HG03097 (cell line): ENCODE results near the gene ANO4.
"Not testable (repeated sequence)": the region's sequence is repeated elsewhere in the genome, so short reads cannot be mapped to it uniquely, and the experiment has no call there.

Experiments used
- ATAC-seq: cut with Tn5 transposase; IDR thresholded peaks from one replicate; pipeline ENCODE4 v1.9.1; 2021; ENCODE audit not compliant: unreplicated experiment, low FRiP score

The ANO4 gene

DNA sequence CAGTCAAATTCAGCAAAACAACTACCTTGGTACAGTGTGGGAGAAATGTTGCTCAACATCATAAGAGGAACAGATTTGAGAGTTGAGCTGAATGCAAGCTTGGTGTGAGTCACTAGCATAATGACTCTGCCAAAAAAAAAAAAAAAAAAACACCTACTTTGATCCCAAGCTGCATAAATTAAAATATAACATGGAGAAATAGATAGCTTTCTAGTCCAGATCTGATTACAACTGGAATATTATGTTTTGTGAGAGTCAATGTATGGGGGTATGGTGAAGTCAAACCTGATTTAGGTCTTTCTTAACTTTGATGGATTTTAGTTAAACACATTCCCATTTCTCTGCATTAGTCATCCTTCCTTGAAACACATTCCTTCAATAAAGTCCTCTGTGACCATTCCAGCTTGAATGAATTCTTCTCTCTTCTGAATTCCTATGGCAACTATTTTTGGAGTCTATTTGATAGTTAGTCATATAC is 227.4 kb downstream of the ANO4 start:
- no peak for ATAC-seq

DNA sequence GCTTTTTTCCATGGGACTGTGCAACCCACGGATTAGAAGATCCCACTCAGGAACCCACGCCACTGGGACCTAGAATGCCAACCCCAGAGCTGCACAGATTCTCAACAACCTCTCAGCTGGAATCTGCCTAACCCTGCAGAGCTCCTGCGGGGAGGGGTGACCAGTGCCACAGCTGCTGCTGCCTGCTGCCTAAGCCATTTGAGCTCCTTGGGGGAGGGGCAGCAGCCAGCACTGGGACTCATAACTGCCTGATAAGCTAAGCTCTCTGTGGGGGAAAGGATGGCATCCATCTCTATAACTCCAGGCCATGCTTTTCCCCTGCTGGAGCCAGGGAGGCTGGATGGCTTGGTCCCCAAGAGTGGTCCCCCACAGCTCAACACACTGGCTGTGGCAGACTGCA is 232.6 kb downstream of the ANO4 start:
- ATAC-seq, result no peak

DNA sequence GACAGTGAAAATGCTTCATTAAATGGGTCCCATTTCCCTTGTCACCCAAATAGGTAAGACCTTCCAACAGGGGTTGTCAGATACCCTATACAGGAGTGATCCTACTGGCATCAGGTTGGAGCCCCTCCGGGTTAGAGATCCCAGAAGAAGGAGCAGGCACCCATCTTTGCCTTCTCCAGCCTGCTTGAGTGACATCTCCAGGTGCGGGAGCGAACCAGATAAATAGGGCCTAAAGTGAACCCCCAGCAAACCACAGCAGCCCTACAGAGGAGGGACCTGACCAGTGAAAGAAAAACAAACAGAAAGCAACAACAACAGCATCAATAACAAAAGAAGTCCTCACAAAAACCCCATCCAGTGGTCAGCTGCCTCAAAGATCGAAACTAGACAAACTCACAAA is 233.2 kb downstream of the ANO4 start:
- no peak for ATAC-seq

DNA sequence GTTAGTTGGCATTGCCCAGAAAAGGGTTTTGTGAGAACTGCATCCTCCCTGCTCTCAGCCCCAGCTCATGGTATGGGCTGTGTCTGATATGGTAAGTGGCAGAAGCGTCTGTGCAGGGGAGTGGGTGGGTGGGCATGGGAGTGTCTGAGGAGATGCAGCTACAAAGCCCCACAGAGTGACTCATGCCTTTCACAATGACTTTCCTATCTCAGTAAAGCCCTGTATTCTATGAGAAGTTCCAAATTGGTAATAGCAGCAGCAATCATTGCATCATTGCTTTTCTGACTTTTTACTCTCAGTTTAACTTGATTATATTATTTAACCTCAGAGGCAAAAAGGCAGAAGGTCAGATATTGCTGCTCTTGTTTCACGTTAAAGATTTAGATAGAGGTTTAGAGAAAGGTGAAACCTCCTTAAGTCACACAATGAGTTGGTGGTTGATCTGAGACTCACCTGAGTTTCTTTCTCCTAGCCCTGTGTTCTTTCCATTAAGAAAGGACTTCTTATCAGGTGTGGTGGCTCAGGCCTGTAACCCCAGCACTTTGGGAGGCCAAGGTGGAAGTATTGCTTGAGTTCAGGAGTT is 243.8 kb downstream of the ANO4 start:
- no peak for ATAC-seq

DNA sequence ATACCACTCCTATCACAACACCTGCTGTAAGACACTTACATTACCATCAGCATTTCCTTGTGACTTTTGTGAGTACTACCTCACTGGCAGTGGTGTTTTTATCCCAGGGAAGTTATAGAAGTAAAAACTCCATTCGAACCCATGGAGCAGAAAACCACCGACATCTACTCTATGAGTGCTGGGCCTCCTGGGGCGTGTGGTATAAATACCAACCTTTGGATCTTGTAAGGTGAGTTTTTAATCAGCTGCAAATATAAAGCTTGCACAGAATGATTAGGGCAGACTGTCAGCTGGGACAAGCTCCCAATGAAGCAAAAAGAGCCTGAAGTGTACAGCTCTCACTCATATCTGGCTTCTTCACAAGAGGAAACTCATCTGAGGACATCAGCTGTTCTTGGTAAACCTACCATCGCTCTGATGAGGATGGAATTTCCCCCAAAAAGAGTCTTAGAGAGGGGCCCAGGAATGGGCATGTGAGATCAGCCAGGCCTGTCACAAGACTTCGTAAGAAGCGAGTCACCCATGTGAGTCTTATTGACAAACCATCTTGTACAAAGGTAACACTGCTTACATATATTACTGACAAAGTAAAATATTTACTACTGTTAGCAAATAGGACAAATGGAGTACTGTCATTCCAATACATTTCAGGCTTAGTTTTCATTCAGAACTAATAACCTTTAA is 245.4 kb downstream of the ANO4 start:
- no peak for ATAC-seq

DNA sequence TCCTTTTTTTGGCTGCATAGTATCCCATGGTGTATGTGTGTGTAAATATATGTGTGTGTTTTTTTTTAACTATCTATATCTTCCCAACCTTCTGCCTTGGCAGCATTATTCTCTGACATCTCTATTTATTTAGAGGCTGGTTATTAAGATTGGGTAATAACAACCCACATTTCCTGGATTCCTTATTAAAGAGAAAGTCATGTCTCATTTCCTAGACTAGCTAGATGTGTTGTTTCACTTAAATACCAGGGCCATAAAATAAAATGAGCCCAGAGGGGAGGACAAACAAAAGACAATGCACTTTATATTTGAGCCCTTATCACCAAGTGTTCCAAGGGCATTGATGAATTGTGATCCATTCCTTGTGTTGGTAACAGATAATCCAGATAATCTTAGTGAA is 246.4 kb downstream of the ANO4 start:
- ATAC-seq, result no peak

DNA sequence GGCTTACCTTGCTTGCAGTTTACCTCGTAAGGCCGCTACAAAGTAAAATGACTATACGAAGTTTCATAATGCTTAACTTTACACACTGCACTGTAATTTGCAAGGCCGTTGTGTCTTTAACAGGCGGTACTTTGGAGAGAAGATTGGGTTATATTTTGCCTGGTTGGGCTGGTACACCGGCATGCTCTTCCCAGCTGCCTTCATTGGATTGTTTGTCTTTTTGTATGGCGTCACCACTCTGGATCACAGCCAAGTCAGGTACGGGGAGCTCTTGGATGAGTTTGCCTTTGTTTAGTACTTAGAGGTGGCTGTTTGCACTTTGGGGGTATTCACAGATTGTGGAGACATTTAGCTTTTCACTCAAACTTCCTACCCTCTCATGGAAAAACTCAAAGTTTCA is 247.6 kb downstream of the ANO4 start:
- ATAC-seq, result no peak

DNA sequence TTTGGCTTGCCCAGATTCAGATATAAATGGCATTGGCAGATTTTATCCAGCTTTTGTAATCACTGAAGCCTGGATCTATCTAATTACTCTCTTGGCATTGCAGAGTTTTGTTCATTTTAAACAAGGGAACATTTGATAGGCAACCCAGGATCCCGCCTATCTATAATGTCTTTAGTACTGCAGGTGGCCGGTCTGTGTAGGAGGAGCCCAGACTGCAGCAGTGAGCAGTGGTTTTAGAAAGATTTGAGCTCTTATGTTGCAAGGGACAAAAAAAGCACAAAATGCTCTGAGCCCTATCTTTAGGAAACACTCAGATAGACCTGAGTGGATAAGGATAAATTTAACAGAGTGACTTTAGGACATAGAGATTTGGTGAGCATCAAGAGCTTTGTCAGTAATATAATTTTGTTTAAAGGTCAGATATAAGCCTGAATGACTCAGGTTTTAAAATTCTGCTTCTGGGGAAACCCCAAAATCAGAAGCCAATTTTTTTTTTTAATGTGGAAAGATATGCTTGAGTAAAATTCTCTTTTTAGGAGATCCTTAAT is 250.0 kb downstream of the ANO4 start:
- ATAC-seq, result no peak

DNA sequence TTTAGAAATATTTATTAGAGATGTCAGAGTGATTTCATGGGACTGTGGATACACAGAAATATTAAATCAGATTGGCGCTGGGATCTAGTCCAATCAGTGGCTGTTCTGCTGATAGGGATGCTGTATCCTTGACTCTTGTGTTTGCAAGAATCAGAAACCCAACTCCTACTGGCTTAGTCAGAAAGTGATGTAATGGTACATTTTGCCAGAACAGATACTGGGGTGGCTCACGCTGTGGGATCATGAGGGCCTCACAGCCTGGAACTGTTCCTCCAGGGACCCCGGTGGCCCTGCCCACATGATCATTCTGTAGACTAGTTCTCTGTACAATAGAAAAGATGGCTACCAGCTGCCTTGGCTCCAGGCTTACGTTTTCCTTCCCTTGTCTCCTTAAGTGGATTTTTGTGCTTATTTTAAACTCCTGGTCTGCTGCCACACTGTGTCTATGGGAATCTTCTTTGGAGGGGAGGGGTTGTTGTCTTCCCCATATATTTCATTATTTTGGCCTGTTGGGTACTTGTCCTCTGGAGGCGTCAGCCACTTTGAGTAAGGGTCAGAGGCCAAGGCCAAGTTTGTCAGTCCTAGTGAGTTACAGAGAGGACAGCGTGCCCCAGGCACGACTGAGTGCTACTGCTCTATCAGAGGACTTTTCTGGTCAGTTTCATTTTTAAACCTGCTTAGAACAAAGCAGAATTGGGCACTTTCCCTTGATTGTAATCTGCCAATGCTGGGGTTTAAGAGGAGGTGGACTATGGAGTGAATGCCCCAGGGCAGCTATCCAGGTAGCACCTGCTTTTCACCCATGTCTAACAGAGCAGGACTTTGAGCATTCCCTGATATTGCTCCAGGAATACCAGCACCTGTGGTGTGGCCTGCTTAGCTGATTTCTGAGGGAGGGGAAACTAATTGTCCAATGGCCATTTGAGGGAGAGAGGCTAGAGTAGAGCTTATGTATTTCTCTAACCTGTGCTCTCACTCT is 251.2 kb downstream of the ANO4 start:
- no peak for ATAC-seq

DNA sequence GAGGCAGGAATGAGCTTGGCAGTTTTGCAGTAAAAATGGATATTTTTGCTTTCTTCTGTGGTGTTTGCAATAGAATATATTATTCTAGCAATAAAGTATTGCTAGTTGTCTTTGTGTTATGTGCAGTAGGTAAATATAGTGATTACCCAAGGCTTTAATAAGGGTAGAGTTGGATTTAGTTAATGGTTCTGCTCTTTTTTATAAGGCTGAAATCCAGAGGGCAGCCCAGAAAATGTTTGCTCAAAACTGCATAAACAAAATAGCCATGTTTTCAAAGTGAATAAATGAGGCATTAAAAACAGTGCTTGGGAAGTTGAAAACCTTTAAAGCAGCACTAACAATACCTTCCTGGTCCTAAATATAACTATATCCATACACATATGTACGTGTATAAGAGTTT is 253.1 kb downstream of the ANO4 start:
- no peak for ATAC-seq

DNA sequence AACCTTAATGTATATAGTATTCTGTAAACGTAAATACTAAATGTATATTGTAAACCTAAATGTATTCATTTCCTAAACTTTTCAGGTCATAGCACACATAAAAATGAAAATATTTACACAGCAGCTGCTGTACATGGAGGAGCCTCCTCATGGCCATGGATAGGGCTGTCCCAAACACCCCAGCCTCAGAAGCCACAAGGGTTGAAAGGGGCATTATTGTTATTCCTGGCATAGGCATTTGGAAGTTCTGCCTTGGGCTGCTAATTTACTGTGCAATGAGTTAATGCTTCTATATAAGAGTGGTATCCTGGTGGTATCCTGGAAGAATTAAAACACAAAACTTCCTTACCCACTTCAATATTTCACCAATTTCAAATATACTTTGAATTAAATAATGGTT is 256.1 kb downstream of the ANO4 start:
- ATAC-seq, result no peak

DNA sequence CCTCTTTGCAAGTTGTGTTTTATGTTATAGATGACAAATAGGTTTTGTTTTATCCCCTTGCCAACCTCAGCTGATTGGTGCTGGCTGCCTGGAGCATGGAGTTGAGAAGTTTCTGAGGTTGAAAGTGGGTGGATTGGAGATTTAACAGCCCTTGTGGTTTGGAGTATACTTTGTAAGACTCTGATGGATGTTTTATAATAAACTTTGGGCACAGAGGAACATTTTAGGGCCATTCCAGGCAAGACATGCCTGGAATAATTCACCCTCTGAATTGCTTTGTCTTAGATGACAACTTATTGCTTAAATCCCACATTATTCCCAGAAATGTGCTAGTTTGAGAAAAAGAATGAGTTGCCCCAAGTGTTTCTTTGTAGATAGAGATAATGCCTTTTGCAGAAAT is 256.6 kb downstream of the ANO4 start:
- no peak for ATAC-seq

DNA sequence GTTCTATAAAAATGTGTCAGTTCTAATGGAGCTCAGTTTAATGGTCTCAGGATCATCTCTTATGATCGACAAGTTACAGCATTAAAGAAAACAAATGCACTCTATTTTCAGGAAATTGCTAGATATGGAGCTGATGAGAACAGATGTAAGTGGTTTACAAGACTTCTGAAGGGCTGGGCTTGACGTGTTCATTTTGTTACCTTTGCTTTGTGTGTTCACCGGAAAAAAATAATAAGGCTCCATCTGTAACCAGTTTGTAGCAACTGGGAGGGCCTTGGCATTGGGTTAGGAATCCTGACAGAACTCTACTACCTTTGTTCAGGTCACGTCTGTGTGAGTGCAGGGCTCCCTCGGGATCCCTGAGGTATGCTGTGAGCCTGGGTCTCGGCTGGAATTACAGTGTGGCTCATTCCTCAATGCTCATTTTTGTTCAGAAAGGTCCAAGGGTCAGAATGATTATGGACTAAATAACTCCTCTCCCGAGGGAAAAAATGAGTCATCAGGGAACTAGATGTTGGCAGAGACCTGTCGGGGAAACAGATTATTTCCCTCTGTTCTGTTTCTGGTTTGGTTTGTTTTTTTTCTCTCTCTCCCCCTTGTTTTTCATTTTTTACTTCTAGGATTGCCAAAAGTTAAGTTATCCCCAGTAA is 257.4 kb downstream of the ANO4 start:
- ATAC-seq, result no peak

DNA sequence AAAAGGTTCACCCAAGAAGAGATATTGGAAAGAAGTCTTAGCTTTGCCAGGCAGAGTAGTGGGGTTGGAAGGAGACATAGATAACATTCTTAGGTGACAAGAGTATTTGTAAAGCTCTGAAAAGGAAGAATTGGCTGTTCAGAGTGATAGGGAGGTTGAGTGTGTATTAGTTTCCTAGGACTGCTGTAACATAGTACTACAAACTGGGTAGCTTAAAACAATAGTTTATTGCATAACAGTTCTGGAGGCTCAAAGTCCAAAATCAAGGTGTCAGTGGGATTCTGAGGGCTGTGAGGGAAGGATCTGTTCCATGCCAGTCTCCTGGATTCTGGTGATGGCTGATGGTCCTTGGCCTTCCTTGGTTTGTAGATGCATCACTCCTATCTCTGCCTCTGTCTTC is 258.6 kb downstream of the ANO4 start:
- ATAC-seq, result no peak

DNA sequence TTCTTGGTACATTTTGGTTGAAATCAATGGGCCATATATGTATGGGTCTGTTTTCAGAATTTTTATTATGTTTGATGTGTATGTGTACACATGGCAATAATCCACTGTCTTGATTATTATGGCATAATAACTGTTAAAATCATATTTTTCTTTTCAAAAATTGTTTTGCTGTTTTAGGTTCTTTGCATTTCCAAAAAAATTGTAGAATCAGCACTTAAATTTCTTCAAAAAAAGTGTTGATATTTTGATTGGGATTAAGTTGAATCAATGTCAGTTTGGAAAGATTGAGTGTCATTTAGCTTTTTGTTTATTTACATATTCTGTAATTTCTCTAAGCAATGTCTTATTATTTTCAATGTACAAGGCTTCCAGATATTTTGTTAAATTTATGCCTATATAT is 261.4 kb downstream of the ANO4 start:
- no peak for ATAC-seq

DNA sequence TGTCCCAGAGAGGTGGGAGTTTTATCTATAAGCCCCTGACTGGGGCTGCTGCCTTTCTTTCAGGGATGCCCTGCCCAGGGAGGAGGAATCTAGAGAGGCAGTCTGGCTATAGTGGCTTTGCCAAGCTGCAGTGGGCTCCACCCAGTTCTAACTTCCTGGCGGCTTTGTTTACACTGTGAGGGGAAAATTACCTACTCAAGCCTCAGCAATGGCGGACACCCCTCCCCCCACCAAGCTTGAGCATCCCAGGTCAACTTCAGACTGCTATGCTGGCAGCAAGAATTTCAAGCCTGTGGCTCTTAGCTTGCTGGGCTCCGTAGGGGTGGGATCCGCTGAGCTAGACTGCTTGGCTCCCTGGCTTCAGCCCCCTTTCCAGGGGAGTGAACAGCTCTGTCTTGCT is 267.9 kb downstream of the ANO4 start:
- not testable (repeated sequence) for ATAC-seq

DNA sequence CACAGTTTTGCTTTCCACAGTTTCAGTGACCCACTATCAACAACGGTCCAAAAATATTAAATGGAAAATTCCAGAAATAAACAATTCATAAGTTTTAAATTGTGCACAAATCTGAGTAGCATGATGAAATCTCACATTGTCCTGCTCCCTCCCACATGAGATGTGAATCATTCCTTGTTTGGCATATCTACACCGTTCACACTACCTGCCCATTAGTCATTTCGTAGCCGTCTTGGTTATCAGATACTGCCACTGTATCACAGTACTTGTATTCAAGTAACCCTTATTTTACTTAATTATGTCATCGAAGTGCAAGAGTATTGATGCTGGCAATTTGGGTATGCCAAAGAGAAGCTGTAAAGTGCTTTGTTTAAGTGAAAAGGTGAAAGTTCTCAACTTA is 270.1 kb downstream of the ANO4 start:
- ATAC-seq, result no peak

DNA sequence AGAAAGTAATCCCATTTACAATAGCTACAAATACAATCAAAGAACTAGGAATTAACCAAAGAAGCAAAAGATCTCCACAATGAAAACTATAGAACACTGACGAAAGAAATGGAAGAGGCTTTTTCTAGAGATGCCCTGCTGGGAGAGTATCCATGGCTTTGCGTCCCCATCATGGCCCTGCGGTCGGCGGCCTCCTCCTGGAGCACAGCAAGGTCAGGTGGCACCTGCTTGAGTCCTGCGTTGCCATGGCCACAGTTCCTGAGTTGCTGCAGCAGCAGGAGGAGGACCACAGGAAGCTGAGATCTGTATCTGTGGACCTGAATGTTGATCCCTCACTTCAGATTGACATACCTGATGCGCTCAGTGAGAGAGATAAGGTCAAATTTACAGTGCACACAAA is 271.9 kb downstream of the ANO4 start:
- ATAC-seq, result no peak

DNA sequence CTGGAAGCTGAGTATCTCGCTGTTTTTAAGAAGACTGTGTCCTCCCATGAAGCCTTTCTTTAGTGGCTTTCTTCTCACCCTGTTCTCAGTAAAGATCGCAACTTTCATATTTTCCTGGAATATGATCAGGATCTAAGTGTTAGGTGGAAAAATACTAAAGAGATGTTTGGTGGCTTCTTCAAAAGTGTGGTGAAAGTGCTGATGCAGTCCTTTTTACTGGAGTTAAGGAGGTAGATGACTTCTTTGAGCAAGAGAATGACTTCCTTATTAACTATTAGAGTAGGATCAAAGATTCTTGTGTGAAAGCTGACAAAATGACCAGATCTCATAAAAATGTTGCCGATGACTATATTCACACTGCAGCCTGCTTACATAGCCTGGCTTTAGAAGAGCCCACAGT is 273.8 kb downstream of the ANO4 start:
- no peak for ATAC-seq

DNA sequence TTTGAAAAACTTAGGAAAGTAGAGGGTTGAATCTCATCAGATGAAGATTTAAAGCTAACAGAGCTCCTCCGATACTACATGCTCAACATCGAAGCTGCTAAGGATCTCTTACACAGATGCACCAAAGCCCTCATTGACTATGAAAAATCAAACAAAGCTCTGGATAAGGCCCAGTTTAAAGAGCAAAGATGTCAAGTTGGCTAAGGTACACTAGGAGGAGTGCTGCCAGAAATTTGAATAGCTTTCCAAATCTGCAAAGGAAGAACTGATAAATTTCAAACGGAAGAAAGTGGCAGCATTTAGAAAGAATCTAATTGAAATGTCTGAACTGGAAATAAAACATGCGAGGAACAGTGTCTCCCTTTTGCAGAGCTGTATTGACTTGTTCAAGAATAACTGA is 274.3 kb downstream of the ANO4 start:
- no peak for ATAC-seq
